ENCODE data around the gene CMTR1.

Gene CMTR1

GRCh38 chr6:37432916-37433656 lies at the start of gene CMTR1:
Gene CMTR1, plus strand, starts transcription at chr6:37433221. Its CDS starts 2,409 bp downstream, at chr6:37435630.
- TF ChIP-seq CTCF (IDR thresholded peaks at IDR 0.05; ENCODE audit: low read depth, low read length, missing control alignments): no peak
- in situ Hi-C loops (cut with HindIII; ENCODE audit: low sequenced_read_pairs): no loop called here
- DNase-seq (ENCODE audit: low read depth): peak; percentile 60
- H3K4me3 ChIP-seq (ENCODE audit: low read depth, low read length): peak within 1 kb of the TSS; percentile 89

GRCh38 chr6:37388578-37388977 lies 44.4 kb upstream of the CMTR1 start:
- in situ Hi-C loops (cut with HindIII; ENCODE audit: low sequenced_read_pairs): no loop called here
- H3K4me3 ChIP-seq (ENCODE audit: low read depth, low read length): no peak overlapping the region
- no peak for TF ChIP-seq CTCF (IDR thresholded peaks at IDR 0.05; ENCODE audit: low read depth, low read length, missing control alignments)
- no peak for DNase-seq (ENCODE audit: low read depth)

GRCh38 chr6:37389857-37390256 lies 43.2 kb upstream of the CMTR1 start:
- H3K4me3 ChIP-seq (ENCODE audit: low read depth, low read length): no peak overlapping the region
- TF ChIP-seq CTCF (IDR thresholded peaks at IDR 0.05; ENCODE audit: low read depth, low read length, missing control alignments): no peak
- DNase-seq (ENCODE audit: low read depth): no peak
- in situ Hi-C loops (cut with HindIII; ENCODE audit: low sequenced_read_pairs): no loop called here

GRCh38 chr6:37391120-37391519 lies 41.9 kb upstream of the CMTR1 start:
- DNase-seq (ENCODE audit: low read depth): no peak
- H3K4me3 ChIP-seq (ENCODE audit: low read depth, low read length): no peak overlapping the region
- in situ Hi-C loops (cut with HindIII; ENCODE audit: low sequenced_read_pairs): no loop called here
- no peak for TF ChIP-seq CTCF (IDR thresholded peaks at IDR 0.05; ENCODE audit: low read depth, low read length, missing control alignments)

- H3K4me3 ChIP-seq (ENCODE audit: low read depth, low read length): no peak overlapping the region
- in situ Hi-C loops (cut with HindIII; ENCODE audit: low sequenced_read_pairs): no loop called here
- no peak for TF ChIP-seq CTCF (IDR thresholded peaks at IDR 0.05; ENCODE audit: low read depth, low read length, missing control alignments)
- DNase-seq (ENCODE audit: low read depth): no peak
Observed at GRCh38 chr6:37392821-37393220, 40.2 kb upstream of the CMTR1 start.

- in situ Hi-C loops (cut with HindIII; ENCODE audit: low sequenced_read_pairs): no loop called here
- H3K4me3 ChIP-seq (ENCODE audit: low read depth, low read length): no peak overlapping the region
- no peak for TF ChIP-seq CTCF (IDR thresholded peaks at IDR 0.05; ENCODE audit: low read depth, low read length, missing control alignments)
- no peak for DNase-seq (ENCODE audit: low read depth)
Observed at GRCh38 chr6:37393381-37393929, 39.6 kb upstream of the CMTR1 start.
